HG02571 (cell line): ENCODE measurements around the gene PSMD8.

Source experiments
- ATAC-seq: cut with Tn5 transposase; IDR thresholded peaks from one replicate; pipeline ENCODE4 v1.9.1; 2021; ENCODE audit warnings: mild to moderate bottlenecking, moderate library complexity; ENCODE audit not compliant: unreplicated experiment

Gene PSMD8

DNA sequence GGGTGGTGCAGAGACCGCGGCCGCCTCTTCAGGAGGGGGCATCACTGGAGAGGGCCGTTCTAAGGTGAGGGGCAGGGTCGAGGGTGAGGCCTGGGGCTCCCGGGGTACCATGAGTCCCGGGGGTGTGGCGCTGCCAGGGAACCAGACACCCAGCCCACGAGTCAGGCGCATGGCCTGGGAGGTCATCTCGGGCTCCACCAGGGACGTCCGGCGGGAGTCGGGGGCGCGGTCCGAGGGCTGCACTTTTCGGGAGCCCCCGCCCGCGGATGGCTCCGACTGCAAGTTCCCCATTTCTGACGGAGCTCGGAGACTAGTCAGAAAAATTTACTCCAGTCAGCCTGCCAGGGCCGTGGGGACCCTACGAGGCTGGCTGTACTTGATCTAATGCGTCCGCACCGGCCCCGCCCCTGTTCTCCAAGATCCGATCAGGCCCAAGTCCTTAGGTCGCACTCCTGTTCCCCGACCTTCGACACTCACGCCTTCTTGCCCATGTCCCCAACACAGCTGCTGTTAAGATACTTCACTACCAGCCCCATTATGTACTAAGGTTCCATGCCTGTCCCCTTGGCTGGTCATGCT lies 12.7 kb downstream of the PSMD8 start:
- ATAC-seq: no peak

DNA sequence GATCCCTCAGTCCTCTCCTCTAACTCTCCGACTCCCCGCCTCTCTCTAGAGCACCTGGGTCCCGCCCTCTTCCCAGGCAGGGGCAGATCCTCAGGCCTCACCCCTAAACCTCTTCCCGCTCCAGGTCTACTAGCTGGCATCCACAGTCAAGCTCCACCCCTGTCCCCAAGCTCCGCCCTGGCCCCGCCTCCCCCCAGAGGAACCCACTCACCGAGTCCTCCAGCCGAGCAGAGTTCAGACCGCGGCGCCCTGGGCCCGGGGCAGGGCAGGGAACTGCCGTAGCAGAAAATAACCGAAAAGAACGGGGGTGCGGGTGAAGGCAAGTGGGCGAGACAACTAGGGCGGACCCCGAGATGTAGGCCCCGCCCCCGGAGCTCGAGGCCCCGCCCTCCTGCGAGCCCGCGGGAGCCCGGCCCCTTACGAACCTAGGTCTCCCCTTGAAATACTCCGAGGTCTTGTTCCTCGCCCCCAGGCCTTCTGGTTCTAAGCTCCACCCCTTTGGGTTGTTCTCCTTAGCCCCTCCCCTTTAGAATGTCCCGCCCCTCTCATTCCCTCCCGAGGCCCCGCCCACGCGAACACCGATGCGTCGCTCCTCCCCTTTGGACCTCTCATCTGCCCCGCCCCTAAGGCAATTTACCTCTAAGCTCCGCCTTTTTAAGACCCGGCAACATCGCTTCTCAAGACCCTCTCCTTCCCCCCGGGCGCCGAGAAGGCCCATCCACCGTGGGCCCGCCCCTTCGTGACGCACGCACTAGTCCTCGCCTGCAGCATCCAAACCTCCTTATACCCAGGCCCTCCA lies 13.4 kb downstream of the PSMD8 start, which contains the start of gene GGN:
TSS of gene GGN (minus strand) at position 485 of the 799 bp plus-strand sequence. CDS start 773 bp downstream, outside the sequence.
- no peak for ATAC-seq

DNA sequence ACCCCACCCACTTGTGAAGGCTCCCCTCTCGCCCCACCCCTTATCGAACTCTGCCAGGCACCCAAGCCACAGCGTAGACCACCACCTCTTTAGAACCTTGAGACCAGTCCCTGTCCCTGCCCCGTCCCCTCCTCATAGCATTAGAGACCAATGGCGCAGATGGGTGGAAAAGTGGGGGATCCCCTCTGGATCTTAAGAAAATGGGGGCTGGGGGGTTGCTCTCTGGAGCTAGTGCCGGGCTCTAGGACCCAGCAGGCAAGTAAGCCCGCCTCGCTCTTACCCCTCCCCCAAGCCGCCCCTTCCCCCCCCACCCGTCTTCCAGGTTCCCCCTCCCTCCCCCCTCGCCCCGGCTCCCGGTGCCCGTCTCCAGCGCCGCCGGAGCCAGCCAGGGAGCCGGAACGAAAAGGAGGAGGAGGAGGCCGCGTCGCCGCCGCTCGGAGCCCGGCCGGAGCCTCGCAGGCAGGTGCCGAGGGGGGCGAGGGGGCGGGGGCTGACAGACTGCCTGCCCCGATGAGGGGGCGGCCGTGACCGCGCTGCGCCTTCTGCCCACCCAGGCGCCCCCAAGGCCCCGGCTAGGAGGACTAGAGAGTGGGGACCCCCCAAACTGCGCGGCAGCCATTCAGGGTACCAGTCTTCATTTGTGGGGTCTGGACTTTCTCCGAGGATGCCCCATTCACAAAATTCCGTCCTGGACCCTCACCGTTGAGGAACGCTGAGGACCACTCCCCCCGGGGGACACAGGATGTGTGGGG lies 14.2 kb downstream of the PSMD8 start, which contains the start of gene SPRED3:
TSS of gene SPRED3 (plus strand) at position 349 of the 752 bp plus-strand sequence. CDS start 1,606 bp downstream, outside the sequence.
- no peak for ATAC-seq

DNA sequence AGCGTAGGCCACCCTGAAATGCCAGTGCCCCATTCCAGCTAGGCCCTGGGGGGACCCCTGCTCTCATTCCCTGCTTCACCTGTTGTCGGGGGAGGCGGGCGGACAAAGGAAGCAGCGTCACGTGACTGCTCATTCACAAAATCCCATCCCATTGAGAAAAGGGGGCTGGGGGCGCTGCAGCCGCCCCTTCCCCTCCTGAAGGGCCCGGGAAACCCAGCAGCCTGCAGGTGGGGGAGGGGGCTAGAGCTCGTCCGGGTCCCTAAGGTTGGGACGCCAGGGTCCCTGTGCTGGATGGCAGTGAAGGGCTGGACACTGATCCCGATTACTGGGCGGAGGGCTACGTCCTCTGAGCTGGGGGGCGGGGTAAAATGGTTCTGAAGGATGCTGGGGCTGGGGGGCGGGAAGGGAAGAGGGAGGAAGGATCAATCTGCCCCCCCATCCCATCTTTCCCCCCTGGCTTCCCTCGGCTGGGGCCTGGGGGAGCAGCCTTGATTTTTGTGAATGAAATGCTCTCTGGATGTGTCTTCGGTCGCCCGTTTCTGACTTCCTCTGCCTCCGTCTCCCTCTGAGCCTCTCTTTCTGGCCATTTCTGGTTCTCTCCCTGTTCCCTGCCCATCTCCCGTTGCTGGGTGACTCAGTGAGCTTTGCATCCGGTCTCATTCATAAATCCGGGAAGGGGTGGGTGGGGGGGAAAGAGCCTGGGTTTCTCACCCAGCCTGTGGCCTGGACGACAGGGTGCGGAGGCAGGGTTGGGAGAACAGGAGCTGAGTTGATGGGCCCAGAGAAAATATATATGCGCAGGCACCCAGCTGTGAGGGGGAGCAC lies 14.9 kb downstream of the PSMD8 start:
- ATAC-seq: no peak

DNA sequence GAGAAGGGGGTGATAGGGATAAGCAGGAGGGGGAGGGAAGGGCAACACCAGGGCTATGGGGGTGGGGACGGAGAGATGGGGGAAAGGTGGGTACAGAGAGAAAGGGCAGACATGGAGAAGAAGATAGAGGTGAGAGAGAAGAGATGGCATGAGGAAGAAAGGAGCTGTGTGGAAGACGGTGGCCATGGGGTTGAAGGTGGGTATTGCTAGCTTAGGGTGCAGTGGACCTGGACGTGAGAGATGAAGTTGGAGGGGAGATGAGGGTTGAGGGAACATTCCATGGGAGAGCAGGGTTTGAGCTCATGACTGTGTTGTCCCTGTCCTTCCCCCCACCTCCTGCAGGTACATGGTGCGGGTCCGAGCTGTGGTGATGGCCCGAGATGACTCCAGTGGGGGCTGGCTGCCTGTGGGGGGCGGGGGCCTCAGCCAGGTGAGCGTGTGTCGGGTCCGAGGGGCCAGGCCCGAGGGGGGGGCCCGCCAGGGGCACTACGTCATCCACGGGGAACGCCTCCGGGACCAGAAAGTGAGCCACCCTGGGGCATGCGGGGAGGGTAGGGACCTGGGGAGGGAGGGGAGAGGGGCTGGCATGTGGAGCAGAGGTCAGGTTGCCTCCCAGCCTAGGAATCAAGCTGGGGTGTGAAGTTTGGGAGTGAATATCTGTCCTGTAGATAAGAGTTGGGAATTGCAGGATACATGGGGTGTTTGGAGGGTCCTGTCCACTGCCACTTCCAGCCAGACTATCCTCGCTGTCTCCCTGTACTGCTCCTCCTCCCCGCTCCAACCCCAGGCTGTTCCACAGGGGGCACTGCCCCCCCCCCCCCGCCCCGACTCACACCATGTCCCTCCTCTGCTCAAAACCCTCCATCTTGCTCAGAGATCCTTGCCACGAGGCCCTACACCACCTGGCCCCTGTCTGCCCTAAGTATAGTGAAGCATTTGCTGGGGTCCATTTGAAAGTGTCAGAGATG lies 15.9 kb downstream of the PSMD8 start:
- ATAC-seq: no peak

DNA sequence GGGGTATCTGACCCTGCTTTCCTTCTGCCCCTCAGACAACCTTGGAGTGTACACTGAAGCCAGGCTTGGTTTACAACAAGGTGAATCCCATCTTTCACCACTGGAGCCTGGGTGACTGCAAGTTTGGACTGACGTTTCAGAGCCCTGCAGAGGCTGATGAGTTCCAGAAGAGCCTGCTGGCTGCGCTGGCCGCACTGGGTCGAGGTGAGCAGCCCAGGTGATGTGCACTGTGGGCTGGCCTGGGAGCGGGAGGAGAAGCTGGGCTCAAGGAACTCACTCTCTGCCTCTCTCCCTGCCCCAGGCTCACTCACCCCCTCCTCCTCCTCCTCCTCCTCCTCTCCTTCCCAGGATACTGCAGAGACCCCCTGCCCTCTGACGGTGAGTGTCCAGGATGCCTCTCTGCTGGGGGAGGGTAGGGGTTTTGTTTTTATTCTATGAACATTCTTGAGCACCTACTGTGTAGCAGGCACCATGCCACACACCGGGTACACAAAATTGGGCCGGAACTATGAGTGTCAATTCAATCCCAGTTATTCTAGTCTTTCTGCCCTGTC lies 17.6 kb downstream of the PSMD8 start:
- ATAC-seq: no peak

DNA sequence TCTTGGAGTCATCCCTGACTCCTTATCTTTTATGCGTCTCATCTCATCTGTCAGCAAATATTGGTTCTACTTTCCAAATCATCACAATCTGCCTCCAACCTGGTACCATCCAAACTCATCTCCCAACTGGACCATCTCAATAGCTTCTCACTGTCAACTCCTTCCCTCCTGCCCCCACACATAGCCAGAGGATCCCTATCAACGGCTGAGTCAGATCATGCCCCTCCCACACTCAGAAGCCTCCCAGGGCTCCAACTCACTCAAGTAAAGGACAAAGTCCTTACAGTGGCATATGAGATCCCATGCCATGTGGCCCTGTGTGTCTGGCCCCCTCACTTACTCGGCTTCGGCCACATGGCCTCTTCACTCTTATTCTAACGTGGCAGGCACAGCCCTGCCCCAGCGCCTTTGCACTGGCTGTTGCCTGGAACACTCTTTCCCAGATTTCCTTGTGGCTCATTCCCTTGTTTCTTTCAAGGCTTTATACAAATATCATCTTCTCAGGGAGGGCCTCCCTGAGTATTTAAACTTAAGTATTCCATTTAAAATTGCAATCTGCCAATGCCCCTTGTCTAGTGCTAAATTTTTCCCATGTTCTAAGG lies 18.4 kb downstream of the PSMD8 start:
- ATAC-seq: no peak

DNA sequence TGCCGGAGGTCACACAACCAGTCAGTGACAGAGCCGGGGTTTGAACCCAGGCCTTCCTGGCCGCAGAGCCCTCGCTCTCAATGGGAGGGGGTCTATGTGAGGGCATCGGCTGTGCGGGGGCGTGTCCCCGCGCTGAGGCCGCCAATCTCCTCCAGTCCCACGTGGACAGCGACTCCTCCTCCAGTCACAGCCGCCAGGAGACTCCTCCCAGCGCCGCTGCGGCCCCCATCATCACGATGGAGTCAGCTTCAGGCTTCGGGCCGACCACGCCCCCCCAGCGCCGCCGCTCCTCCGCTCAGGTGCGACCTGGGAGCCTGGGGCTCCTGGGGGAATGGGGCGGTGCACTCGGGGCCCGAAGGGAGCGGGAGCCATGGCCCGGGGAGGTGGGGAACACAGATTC lies 20.1 kb downstream of the PSMD8 start:
- no peak for ATAC-seq

DNA sequence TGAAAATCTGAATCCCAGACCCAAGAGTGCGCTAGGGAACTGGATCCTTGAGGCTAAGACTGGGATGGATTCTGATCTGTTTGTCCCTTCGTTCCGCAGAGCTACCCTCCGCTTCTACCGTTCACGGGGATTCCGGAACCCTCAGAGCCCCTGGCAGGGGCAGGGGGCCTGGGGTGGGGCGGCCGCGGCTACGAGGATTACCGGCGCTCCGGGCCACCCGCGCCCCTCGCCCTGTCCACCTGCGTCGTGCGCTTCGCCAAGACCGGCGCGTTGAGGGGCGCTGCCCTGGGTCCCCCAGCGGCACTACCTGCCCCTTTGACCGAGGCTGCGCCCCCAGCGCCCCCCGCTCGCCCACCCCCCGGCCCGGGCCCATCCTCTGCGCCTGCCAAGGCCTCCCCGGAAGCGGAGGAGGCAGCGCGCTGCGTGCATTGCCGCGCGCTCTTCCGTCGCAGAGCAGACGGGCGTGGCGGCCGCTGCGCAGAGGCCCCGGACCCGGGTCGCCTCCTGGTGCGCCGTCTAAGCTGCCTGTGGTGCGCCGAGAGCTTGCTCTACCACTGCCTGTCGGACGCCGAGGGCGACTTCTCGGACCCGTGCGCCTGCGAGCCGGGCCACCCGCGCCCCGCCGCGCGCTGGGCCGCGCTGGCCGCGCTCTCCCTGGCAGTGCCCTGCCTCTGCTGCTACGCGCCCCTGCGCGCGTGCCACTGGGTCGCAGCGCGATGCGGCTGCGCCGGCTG lies 21.2 kb downstream of the PSMD8 start:
- no peak for ATAC-seq

DNA sequence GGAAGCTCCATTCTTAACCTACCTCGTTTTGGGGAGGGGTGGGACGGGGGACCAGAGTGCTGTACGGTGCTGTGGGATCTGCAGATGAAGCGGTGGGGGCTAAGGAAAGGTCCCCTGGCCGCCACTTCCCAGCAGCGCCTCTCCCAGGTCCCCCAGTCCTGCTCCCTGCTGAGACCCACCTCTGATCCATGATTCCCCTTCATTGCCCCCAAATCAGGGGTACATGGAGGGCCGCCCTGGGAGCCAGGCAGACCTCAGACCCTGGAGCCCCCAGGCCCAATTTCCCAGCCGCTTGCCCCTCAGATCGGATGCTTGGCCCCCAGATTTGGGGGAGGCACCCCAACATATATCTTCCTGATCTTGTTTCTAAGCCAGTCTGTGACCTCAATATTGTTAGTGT lies 24.7 kb downstream of the PSMD8 start:
- no peak for ATAC-seq

DNA sequence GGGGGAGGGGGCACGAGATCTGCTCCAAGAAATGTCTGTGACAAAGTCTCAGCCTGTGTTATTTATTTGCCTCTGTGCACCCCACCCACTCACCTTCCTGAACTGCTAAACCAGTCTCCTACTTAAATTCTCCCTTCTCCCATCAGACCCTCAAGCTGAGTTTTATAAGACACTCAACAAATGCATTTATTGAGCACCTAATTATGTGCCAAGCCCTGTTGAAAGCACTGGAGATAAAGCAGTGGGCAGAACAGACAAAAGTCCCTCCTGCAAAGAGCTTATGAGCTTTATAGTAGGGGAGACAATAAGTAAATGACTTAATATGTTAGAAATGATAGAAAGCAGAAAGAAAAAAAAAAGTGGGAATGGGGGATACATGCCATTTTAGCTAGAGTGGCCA lies 25.2 kb downstream of the PSMD8 start:
- no peak for ATAC-seq

DNA sequence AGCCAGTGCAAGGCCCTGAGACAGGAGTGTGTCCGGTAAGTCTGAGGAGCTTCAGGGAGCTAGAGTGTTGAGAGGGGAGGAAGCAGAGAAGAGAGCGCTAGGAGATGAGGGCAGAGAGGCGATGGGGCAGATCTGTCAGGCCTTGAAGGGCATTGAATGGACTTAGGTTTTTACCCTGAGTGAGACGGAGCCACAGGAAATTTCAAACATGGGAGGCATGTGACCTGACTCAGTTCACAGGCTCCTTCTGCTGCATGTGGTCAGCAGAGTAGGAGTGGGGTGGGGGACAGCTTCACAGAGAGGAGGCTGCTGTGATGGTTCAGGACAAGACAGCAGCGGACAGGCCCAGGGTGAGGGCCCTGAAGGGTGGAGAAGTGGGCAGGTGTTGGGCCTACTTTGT lies 26.0 kb downstream of the PSMD8 start:
- ATAC-seq: no peak

DNA sequence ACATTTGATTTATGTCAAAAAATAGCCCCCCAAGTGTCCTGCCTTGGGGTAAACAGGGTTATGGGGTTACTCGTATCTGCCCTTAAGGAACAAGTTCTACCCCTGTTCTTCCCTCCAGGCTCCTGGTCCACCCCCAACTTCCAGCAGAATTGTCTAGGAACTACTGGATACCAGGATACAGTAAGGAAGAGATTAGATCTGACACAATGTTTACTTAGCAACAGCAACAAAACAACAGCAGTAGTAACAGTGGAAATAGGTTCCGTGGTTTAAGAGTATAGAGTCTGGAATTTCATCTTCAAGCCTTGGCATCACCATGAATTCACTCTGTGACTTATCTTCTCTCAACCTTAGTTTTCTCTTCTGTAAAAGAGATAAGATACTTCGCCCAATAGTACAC lies 26.8 kb downstream of the PSMD8 start:
- no peak for ATAC-seq

DNA sequence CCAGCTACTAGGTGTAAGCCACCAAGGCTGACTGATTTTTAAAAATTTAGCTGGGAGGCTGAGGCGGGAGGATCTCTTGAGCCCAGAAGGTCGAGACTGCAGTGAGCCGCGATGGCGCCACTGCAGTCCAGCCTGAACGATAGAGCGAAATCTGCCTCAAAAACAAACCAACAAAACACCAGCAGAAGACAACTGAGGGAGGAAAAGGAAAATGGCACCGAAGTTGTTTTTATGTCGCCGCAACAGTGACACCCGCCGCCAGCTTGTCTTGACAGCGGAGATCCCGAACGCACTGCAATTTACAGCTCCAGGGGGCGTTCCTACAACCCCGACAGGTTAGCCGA lies 28.2 kb downstream of the PSMD8 start:
- no peak for ATAC-seq

DNA sequence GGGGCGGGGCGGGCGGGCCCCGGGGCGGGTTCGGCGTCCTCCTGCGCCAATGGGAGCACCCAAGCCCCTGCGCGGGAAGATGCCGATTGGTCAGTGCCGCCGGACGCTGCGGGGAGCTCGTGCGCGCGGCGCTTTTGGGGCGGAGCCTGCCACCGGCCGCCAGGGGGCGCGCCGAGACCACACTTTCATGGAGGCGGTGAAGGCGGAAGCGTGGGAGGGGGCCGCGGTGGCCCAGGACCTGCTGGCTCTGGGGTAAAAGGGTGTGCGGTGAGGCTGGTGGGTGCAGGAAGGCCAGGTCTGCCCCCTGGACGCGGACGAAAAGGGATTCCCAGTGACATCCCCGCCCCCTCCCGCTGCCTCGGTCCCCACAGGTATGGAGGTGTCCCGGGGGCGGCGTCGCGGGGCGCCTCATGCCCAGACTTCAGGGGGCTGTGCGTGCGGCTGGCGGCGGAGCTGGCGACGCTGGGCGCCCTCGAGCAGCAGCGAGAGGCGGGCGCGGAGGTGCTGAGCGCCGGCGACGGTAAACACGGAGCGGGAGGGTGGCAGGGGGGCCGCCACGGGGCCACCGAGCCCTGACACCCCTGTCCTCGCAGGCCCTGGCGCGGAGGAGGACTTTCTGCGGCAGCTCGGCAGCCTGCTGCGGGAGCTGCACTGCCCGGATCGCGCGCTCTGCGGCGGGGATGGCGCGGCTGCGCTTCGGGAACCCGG lies 28.8 kb downstream of the PSMD8 start, which contains the start of gene FAM98C:
TSS of gene FAM98C (plus strand) at position 127 of the 708 bp plus-strand sequence. CDS start at position 188, 61 bp downstream.
- peak; percentile 85 for ATAC-seq

DNA sequence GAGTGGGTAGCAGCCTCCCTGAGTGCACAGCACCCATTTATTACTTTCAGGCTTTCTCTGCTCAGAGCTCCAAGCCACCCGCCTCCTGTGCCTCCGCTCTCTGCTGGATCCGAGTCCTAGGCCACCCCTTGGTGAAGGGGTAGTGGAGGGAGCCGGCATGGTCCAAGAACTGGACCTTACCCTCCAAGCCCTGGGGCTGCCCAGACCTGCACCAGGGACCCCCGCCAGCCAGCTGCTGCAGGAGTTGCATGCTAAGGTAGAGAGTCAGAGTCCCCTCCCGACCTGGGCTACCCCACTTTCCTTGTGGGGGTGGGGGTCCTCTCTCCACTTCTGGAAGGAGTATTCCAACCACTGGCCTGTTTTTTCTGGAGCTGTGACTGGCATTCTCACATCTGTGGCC lies 30.5 kb downstream of the PSMD8 start:
- no peak for ATAC-seq

DNA sequence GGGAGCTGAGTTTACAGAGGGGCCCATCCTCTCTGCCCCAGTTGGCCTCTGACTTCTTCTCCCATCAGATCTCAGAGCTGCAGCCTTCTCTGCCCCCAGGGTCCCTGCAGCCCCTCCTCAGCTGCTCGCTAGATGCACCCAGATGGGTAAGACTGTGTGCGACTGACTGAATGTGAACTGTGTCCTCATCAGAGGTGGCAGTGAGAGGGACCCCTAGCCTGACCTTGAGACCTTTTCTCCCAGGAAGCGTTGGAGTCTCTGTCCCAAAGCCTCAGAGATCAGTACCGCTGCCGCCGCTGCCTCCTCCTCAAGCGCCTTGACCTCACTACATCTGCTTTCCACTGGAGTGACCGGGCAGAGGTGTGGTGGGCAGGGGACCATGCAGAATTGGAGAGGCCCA lies 30.9 kb downstream of the PSMD8 start:
- no peak for ATAC-seq
